ENCODE results near the gene TLK2. TPM values are rescaled to one million over a fixed set of nuclear protein-coding genes. Genes with fewer than 3 reads are reported as not detected.

Gene TLK2
- total RNA-seq, 2 donors from 2014 or later = 39.0 to 44.1 TPM

GRCh38 chr17:62660629-62661118 lies 182.0 kb downstream of the TLK2 start:
- Histone ChIP-seq H3K27ac (no peak overlapping the region), H3K4me1 (no peaks in the 10 kb centered on the region), H3K36me3 (no peaks in the 10 kb centered on the region), H3K4me3 (no peak overlapping the region), H3K9ac (ENCODE audit: low read depth in 2 of 2, low read length in 2 of 2) (no peak overlapping the region), H3K27me3 (no peaks in the 10 kb centered on the region), H3K9me3 (no peaks in the 10 kb centered on the region)
- intact Hi-C loops (cut with DNase I) = no loop called here
- TF ChIP-seq, protein P1, sequence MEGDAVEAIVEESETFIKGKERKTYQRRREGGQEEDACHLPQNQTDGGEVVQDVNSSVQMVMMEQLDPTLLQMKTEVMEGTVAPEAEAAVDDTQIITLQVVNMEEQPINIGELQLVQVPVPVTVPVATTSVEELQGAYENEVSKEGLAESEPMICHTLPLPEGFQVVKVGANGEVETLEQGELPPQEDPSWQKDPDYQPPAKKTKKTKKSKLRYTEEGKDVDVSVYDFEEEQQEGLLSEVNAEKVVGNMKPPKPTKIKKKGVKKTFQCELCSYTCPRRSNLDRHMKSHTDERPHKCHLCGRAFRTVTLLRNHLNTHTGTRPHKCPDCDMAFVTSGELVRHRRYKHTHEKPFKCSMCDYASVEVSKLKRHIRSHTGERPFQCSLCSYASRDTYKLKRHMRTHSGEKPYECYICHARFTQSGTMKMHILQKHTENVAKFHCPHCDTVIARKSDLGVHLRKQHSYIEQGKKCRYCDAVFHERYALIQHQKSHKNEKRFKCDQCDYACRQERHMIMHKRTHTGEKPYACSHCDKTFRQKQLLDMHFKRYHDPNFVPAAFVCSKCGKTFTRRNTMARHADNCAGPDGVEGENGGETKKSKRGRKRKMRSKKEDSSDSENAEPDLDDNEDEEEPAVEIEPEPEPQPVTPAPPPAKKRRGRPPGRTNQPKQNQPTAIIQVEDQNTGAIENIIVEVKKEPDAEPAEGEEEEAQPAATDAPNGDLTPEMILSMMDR (IDR thresholded peaks at IDR 0.05) = no peak
- DNase-seq = no peak

DNA sequence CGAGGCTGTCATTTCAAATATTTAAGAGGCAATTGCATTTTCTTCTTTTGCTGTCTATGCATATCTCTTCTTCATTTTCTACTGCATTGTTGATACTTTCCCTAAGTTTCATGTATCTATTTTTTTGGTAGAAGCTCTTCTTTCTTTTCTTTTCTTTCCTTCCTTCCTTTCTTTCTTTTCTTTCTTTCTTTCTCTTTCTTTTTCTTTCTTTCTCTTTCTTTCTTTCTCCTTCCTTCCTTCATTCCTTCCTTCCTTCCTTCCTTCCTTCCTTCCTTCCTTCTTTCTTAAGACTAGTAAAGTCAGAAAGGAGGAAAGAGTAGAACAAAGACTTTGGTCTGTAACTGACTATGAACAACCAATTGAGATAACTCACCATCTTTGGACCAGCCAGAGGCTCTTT lies 182.7 kb downstream of the TLK2 start:
- TF ChIP-seq, protein P1 (IDR thresholded peaks at IDR 0.05) = no peak

DNA sequence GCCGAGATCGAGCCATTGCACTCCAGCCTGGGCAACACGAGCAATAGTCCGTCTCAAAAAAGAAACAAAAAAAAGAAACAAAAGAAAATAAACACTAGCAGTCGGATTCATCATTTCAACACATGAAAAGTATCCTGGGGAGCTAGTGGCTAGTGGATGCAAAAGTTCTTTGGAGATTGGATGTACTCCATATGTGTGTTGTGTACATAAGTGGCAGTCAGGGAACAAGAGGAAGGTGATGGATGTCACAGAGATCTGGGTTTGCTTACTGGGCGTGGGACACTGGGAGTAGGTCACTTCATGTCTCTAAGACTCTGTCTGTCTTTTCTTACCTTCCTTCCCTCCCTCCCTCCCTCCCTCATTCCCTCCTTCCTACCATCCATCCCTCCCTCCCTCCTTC lies 184.2 kb downstream of the TLK2 start:
- TF ChIP-seq, protein P1 (IDR thresholded peaks at IDR 0.05) = no peak
- DNase-seq = no peak
- intact Hi-C loops (cut with DNase I) = no loop called here

More for the DNA sequence above, 182.7 kb downstream of the TLK2 start:
- Histone ChIP-seq H3K9me3 (no peaks in the 10 kb centered on the region), H3K27ac (no peak overlapping the region), H3K4me1 (no peaks in the 10 kb centered on the region), H3K9ac (ENCODE audit: low read depth in 2 of 2, low read length in 2 of 2) (no peak overlapping the region), H3K4me3 (no peak overlapping the region), H3K27me3 (no peaks in the 10 kb centered on the region), H3K36me3 (no peaks in the 10 kb centered on the region)
- intact Hi-C loops (cut with DNase I) = no loop called here
- DNase-seq = no peak

More for the DNA sequence above, 184.2 kb downstream of the TLK2 start:
- H3K27me3 ChIP-seq = no peaks in the 10 kb centered on the region
- no peak overlapping the region for H3K27ac ChIP-seq
- no peaks in the 10 kb centered on the region for H3K9me3 ChIP-seq
- H3K4me3 ChIP-seq = no peak overlapping the region
- no peaks in the 10 kb centered on the region for H3K4me1 ChIP-seq
- no peaks in the 10 kb centered on the region for H3K36me3 ChIP-seq
- H3K9ac ChIP-seq (ENCODE audit: low read depth in 2 of 2, low read length in 2 of 2) = no peak overlapping the region

Other genes starting within 250 kb of the TLK2 start
- not detected for gene EFCAB3, start 98.3 kb upstream of the TLK2 start, total RNA-seq
- 10 to 100 TPM; 20.4 to 30.2 TPM for gene METTL2A, start 54.9 kb upstream of the TLK2 start, total RNA-seq
- 10 to 100 TPM in 1 of 2 donors, 1 to 10 TPM in 1; 6.4 to 10.9 TPM for gene MRC2, start 148.8 kb downstream of the TLK2 start, total RNA-seq